Stomach (tissue), 4 donors: Measurements from ENCODE around the gene SPATA9.

ENCODE experiments used
- CTCF ChIP-seq, 7 experiments: fragments of 450-650 bp in 4 of 7; fragments of 200-600 bp in 3 of 7; sonication (generic) in 3 of 7; IDR thresholded peaks; one replicate each; pipeline ENCODE4 v1.5.1; 2016 to 2019; ENCODE audit warnings: antibody characterized with exemption in 7 of 7, control low read depth in 2 of 7, mild to moderate bottlenecking in 1 of 7
- POLR2A ChIP-seq, 4 donors: fragments of 450-650 bp; IDR thresholded peaks; one replicate each; pipeline ENCODE4 v1.6.1; 2016; ENCODE audit warnings: antibody characterized with exemption in 4 of 4, control low read depth in 2 of 4, mild to moderate bottlenecking in 1 of 4, moderate library complexity in 1 of 4

GRCh38 chr5:95727764-95728191, 45.0 kb upstream of the SPATA9 start:
- no peak for TF ChIP-seq CTCF (IDR thresholded peaks at IDR 0.05)
- no peak for TF ChIP-seq POLR2A (IDR thresholded peaks at IDR 0.05)
